SK-N-SH (cell line): ENCODE results near the gene DLG2. TPM values are rescaled to one million over a fixed set of nuclear protein-coding genes. Genes with fewer than 3 reads are reported as not detected.

ENCODE experiments used
- CTCF ChIA-PET: fragments of 300-600, 350-600 bp; formaldehyde crosslinking; extraction: SDS; loops from one replicate; lab custom pipeline; 2021; lab: Yijun Ruan, JAX
- POLR2A ChIA-PET: fragments of 350-600 bp; sonication (Branson Sonifier 250); formaldehyde crosslinking; extraction: SDS; loops from one replicate; lab custom pipeline; 2020; ENCODE audit warnings: antibody characterized with exemption, inconsistent platforms; lab: Yijun Ruan, JAX
- DNase-seq: peaks from one replicate; pipeline ENCODE4 v3.0.0; 2012
- H2AFZ ChIP-seq: fragments of 200-600 bp; sonication (generic); 2 replicates; pipeline ENCODE4 v1.8.1; 2016; ENCODE audit warnings: antibody characterized with exemption, mild to moderate bottlenecking, low read depth
- H3F3A ChIP-seq: fragments of 200-600 bp; sonication (generic); replicated peaks from 2 replicates; pipeline ENCODE3; 2016; ENCODE audit warnings: antibody characterized with exemption, mild to moderate bottlenecking; ENCODE audit not compliant: insufficient read depth
- H3K27ac ChIP-seq, 2 experiments: fragments of 200-500 bp in 1 of 2; fragments of 200-600 bp in 1 of 2; sonication (Bioruptor generic) in 1 of 2; sonication (generic), shearing (Covaris generic) in 1 of 2; 2 replicates each; pipeline versions ENCODE4 v1.5.1 to v1.6.1; 2014 to 2016; ENCODE audit warnings: low read depth in 2 of 2, inconsistent platforms in 1 of 2, low read length in 1 of 2, mild to moderate bottlenecking in 1 of 2, mixed read lengths in 1 of 2
- H3K27me3 ChIP-seq: fragments of 200-600 bp; sonication (generic), shearing (Covaris generic); 2 replicates; pipeline ENCODE4 v1.6.1; 2016; ENCODE audit warnings: mixed run types; ENCODE audit not compliant: insufficient read depth
- H3K36me3 ChIP-seq, 2 experiments: fragments of 200-500 bp in 1 of 2; fragments of 200-600 bp in 1 of 2; sonication (Bioruptor generic) in 1 of 2; sonication (generic) in 1 of 2; replicated peaks in 1 of 2; 2 replicates each; pipeline versions ENCODE3 to v1.5.1; 2014 to 2016; ENCODE audit warnings: low read length in 1 of 2, mild to moderate bottlenecking in 1 of 2; ENCODE audit not compliant: insufficient read depth in 2 of 2, control insufficient read depth in 1 of 2
- H3K4me1 ChIP-seq, 2 experiments: fragments of 200-500 bp in 1 of 2; fragments of 200-600 bp in 1 of 2; sonication (Bioruptor generic) in 1 of 2; sonication (generic), shearing (Covaris generic) in 1 of 2; 2 replicates each; pipeline versions ENCODE4 v1.5.1 to v1.6.1; 2014 to 2016; ENCODE audit warnings: low read depth in 1 of 2, low read length in 1 of 2, mixed run types in 1 of 2; ENCODE audit not compliant: insufficient read depth in 2 of 2, control insufficient read depth in 1 of 2
- H3K4me2 ChIP-seq: fragments of 200-600 bp; sonication (generic), shearing (Covaris generic); 2 replicates; pipeline ENCODE4 v1.6.1; 2017; ENCODE audit warnings: mixed run types
- H3K4me3 ChIP-seq, 2 experiments: fragments of 200-500 bp in 1 of 2; fragments of 200-600 bp in 1 of 2; sonication (Bioruptor generic) in 1 of 2; sonication (generic), shearing (Covaris generic) in 1 of 2; 2 replicates each; pipeline versions ENCODE4 v1.5.1 to v1.8.1; 2014 to 2016; ENCODE audit warnings: low read depth in 2 of 2, inconsistent platforms in 1 of 2, low read length in 1 of 2, mild to moderate bottlenecking in 1 of 2, mixed read lengths in 1 of 2, moderate library complexity in 1 of 2
- H3K79me2 ChIP-seq: fragments of 200-600 bp; sonication (generic); 2 replicates; pipeline ENCODE4 v1.8.1; 2017; ENCODE audit warnings: mild to moderate bottlenecking; ENCODE audit not compliant: insufficient read depth
- H3K9ac ChIP-seq: fragments of 200-600 bp; sonication (generic); 2 replicates; pipeline ENCODE4 v1.6.1; 2017; ENCODE audit warnings: mixed run types
- H3K9me2 ChIP-seq: fragments of 200-600 bp; sonication (generic); 2 replicates; pipeline ENCODE4 v1.6.1; 2017; ENCODE audit warnings: mixed run types
- H3K9me3 ChIP-seq: fragments of 200-600 bp; sonication (generic); 2 replicates; pipeline ENCODE4 v1.6.1; 2017; ENCODE audit warnings: mixed run types, mild to moderate bottlenecking, moderate library complexity
- H4K20me1 ChIP-seq: fragments of 200-600 bp; sonication (generic); 2 replicates; pipeline ENCODE4 v1.6.1; 2017; ENCODE audit warnings: mild to moderate bottlenecking, mixed run types; ENCODE audit not compliant: insufficient read depth
- CHD2 ChIP-seq: fragments of 150-350 bp; IDR thresholded peaks from 2 replicates; pipeline ENCODE4 v1.6.1; 2018; ENCODE audit warnings: low read length; ENCODE audit not compliant: partially characterized antibody
- EZH2phosphoT487 ChIP-seq: fragments of 200-600 bp; sonication (generic); IDR thresholded peaks from 2 replicates; pipeline ENCODE4 v1.6.1; 2017; ENCODE audit warnings: low read depth, mixed run types, mild to moderate bottlenecking, antibody characterized with exemption, moderate library complexity, borderline replicate concordance
- FOXJ3 ChIP-seq: sonication (generic); formaldehyde crosslinking; IDR thresholded peaks from 2 replicates; pipeline ENCODE4 v1.5.1; 2020; ENCODE audit warnings: mild to moderate bottlenecking, missing genetic modification reagents
- JUND ChIP-seq: IDR thresholded peaks from 2 replicates; pipeline ENCODE4 v1.4.0; 2012
- MEF2A ChIP-seq: IDR thresholded peaks from 2 replicates; pipeline ENCODE4 v1.4.0; 2012; ENCODE audit warnings: low read depth, borderline replicate concordance
- NFIC ChIP-seq: IDR thresholded peaks from 2 replicates; pipeline ENCODE4 v1.4.0; 2012; ENCODE audit warnings: borderline replicate concordance
- POLR2AphosphoS5 ChIP-seq: IDR thresholded peaks from 2 replicates; pipeline ENCODE4 v1.6.1; 2012; ENCODE audit warnings: low read depth, low read length
- RAD21 ChIP-seq: IDR thresholded peaks from 2 replicates; pipeline ENCODE4 v1.6.1; 2012; ENCODE audit warnings: mild to moderate bottlenecking, low read length
- RCOR1 ChIP-seq: fragments of 150-350 bp; IDR thresholded peaks from 2 replicates; pipeline ENCODE4 v1.6.1; 2017; ENCODE audit warnings: antibody characterized with exemption, low read length
- TCF12 ChIP-seq: IDR thresholded peaks from 2 replicates; pipeline ENCODE4 v1.4.0; 2012
- TEAD4 ChIP-seq: IDR thresholded peaks from 2 replicates; pipeline ENCODE4 v1.4.0; 2012; ENCODE audit warnings: mild to moderate bottlenecking, borderline replicate concordance; ENCODE audit not compliant: insufficient read depth
- YY1 ChIP-seq: IDR thresholded peaks from 2 replicates; pipeline ENCODE4 v1.4.0; 2012; ENCODE audit warnings: low read depth, mild to moderate bottlenecking
- WGBS: methylation state at CpG from one replicate; pipeline ENCODE4 v1.1.6; 2017; ENCODE audit warnings: low lambda C conversion rate; 5-methylcytosine and 5-hydroxymethylcytosine counted together
- polyA plus RNA-seq, 3 experiments: library from polyadenylated mRNA; depleted of rRNA; stranded (reverse); fragments of >200 nt; gene quantifications; 2 replicates each; pipeline ENCODE4 v1.2.3, GENCODE V29; 2012
- TF ChIP-seq, protein P1 (sequence below): fragments of 150-350 bp; IDR thresholded peaks from 2 replicates; pipeline ENCODE4 v1.6.1; 2016; ENCODE audit warnings: mild to moderate bottlenecking, low read depth, low read length
- TF ChIP-seq, protein P2 (sequence below): IDR thresholded peaks from 2 replicates; pipeline ENCODE4 v1.4.0; 2012; ENCODE audit warnings: low read depth
- TF ChIP-seq, protein P3 (sequence below): IDR thresholded peaks from 2 replicates; pipeline ENCODE4; 2012
- TF ChIP-seq, protein P4 (sequence below): fragments of 200-600 bp; sonication (generic); IDR thresholded peaks from 2 replicates; pipeline ENCODE4 v1.6.1; 2017; ENCODE audit warnings: antibody characterized with exemption, mild to moderate bottlenecking, moderate library complexity

The DLG2 gene
- polyA plus RNA-seq, 1 of the 3 experiments (the other 2 are of a cell fraction): 0.21 TPM

GRCh38 chr11:83538286-83538685, 2088.9 kb downstream of the DLG2 start (continued):
- TF ChIP-seq, protein P1, sequence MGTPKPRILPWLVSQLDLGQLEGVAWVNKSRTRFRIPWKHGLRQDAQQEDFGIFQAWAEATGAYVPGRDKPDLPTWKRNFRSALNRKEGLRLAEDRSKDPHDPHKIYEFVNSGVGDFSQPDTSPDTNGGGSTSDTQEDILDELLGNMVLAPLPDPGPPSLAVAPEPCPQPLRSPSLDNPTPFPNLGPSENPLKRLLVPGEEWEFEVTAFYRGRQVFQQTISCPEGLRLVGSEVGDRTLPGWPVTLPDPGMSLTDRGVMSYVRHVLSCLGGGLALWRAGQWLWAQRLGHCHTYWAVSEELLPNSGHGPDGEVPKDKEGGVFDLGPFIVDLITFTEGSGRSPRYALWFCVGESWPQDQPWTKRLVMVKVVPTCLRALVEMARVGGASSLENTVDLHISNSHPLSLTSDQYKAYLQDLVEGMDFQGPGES: no peak
- TF ChIP-seq EZH2phosphoT487: no peak

DNA sequence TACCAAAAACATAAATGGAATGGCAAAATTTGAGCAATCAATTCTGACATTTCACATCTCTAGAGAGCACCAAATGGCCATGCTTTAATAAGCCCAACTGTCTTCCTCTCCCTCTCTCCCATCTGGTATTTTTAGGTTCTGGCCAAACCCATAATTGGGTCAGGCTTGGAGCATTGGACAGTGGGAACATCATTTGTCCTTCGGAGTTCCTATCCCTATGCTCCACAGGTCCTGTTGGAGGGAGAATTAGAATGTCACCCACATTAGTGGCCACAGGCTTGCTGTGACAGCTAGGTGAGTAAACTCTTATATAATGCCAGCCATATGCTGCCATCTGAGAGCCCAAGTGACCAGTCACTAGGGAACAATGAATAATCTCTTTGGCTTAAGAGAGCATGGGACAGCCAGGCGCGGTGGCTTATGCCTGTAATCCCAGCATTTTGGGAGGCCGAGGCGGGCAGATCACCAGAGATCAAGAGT, 2090.0 kb downstream of the DLG2 start:
- no peak overlapping the region for H3K27ac ChIP-seq
- no peak for TF ChIP-seq YY1
- no peak for TF ChIP-seq RCOR1
- TF ChIP-seq FOXJ3 (CRISPR knock-in tag): no peak
- TF ChIP-seq RAD21: no peak
- no peak for TF ChIP-seq MEF2A
- TF ChIP-seq, protein P1: no peak
- TF ChIP-seq POLR2AphosphoS5: no peak
- no peak for TF ChIP-seq TCF12
- no peak for TF ChIP-seq CHD2
- TF ChIP-seq JUND: no peak
- TF ChIP-seq EZH2phosphoT487: no peak
- TF ChIP-seq TEAD4: no peak
- H3K27me3 ChIP-seq: no peaks in the 10 kb centered on the region
- H3K4me1 ChIP-seq: no peaks in the 10 kb centered on the region; a peak in 1 of 4 replicates
- no peaks in the 10 kb centered on the region for H3K9me3 ChIP-seq
- H3F3A ChIP-seq: no peaks in the 10 kb centered on the region
- no peak for DNase-seq
- 70% methylated on average over 5 of the region's 5 CpGs for WGBS
- POLR2A ChIA-PET: no interaction called here
- H3K9ac ChIP-seq: no peak overlapping the region
- H3K9me2 ChIP-seq: no peaks in the 10 kb centered on the region
- no peak overlapping the region for H3K4me3 ChIP-seq
- CTCF ChIA-PET: no interaction called here
- H2AFZ ChIP-seq: no peak overlapping the region
- H4K20me1 ChIP-seq: no peaks in the 10 kb centered on the region
- no peaks in the 10 kb centered on the region for H3K36me3 ChIP-seq
- H3K4me2 ChIP-seq: no peak overlapping the region
- H3K79me2 ChIP-seq: no peaks in the 10 kb centered on the region

- CTCF ChIA-PET: interaction anchor here (1.1 to 1.9 kb wide), 2 partner anchors 10 to 287 kb away, joined by 3 to 7 read pairs; no protein-coding TSS in a partner anchor
- Histone ChIP-seq H3K9me3 (no peaks in the 10 kb centered on the region), H3K79me2 (no peaks in the 10 kb centered on the region), H4K20me1 (no peaks in the 10 kb centered on the region), H3K4me1 (no peaks in the 10 kb centered on the region; a peak in 1 of 4 replicates), H3F3A (no peaks in the 10 kb centered on the region), H3K36me3 (no peaks in the 10 kb centered on the region), H3K27me3 (no peaks in the 10 kb centered on the region), H3K9me2 (no peaks in the 10 kb centered on the region), H3K4me2 (no peak overlapping the region), H3K4me3 (no peak overlapping the region), H3K27ac (no peak overlapping the region), H3K9ac (no peak overlapping the region), H2AFZ (no peak overlapping the region)
- no peak for DNase-seq
- TF ChIP-seq TCF12: no peak
- TF ChIP-seq, protein P2, sequence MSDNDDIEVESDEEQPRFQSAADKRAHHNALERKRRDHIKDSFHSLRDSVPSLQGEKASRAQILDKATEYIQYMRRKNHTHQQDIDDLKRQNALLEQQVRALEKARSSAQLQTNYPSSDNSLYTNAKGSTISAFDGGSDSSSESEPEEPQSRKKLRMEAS: no peak
- no peak for TF ChIP-seq YY1
- no peak for TF ChIP-seq RAD21
- no peak for TF ChIP-seq NFIC
- TF ChIP-seq, protein P3, sequence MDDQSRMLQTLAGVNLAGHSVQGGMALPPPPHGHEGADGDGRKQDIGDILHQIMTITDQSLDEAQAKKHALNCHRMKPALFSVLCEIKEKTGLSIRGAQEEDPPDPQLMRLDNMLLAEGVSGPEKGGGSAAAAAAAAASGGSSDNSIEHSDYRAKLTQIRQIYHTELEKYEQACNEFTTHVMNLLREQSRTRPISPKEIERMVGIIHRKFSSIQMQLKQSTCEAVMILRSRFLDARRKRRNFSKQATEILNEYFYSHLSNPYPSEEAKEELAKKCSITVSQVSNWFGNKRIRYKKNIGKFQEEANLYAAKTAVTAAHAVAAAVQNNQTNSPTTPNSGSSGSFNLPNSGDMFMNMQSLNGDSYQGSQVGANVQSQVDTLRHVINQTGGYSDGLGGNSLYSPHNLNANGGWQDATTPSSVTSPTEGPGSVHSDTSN: no peak
- TF ChIP-seq, protein P4, sequence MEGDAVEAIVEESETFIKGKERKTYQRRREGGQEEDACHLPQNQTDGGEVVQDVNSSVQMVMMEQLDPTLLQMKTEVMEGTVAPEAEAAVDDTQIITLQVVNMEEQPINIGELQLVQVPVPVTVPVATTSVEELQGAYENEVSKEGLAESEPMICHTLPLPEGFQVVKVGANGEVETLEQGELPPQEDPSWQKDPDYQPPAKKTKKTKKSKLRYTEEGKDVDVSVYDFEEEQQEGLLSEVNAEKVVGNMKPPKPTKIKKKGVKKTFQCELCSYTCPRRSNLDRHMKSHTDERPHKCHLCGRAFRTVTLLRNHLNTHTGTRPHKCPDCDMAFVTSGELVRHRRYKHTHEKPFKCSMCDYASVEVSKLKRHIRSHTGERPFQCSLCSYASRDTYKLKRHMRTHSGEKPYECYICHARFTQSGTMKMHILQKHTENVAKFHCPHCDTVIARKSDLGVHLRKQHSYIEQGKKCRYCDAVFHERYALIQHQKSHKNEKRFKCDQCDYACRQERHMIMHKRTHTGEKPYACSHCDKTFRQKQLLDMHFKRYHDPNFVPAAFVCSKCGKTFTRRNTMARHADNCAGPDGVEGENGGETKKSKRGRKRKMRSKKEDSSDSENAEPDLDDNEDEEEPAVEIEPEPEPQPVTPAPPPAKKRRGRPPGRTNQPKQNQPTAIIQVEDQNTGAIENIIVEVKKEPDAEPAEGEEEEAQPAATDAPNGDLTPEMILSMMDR: no peak
- POLR2A ChIA-PET: no interaction called here
Measured at GRCh38 chr11:83533166-83533565, 2094.0 kb downstream of the DLG2 start.
